HG02840 (cell line): ENCODE data around the gene COLEC11.
"Not testable (repeated sequence)": the region's sequence is repeated elsewhere in the genome, so short reads cannot be mapped to it uniquely, and the experiment has no call there.

Experiments used
- ATAC-seq: cut with Tn5 transposase; IDR thresholded peaks from one replicate; pipeline ENCODE4 v1.9.1; 2021; ENCODE audit warnings: mild to moderate bottlenecking, moderate library complexity, moderate number of reproducible peaks; ENCODE audit not compliant: unreplicated experiment, low FRiP score

The COLEC11 gene

GRCh38 chr2:3604207-3604877 is 9.4 kb downstream of the COLEC11 start:
- ATAC-seq = no peak

GRCh38 chr2:3604991-3605961 is 10.4 kb downstream of the COLEC11 start:
- ATAC-seq = no peak

- ATAC-seq = no peak
These were observed 11.1 kb downstream of the COLEC11 start for GRCh38 chr2:3606028-3606369.

GRCh38 chr2:3606370-3607201 is 11.7 kb downstream of the COLEC11 start:
- no peak for ATAC-seq

GRCh38 chr2:3608373-3609278 is 13.7 kb downstream of the COLEC11 start:
- ATAC-seq = no peak

- ATAC-seq = not testable (repeated sequence)
These were observed 14.4 kb downstream of the COLEC11 start for GRCh38 chr2:3609279-3609673.

- ATAC-seq = no peak
These were observed 15.5 kb downstream of the COLEC11 start for GRCh38 chr2:3610415-3610814.

- ATAC-seq = no peak
These were observed 16.1 kb downstream of the COLEC11 start for GRCh38 chr2:3610881-3611505.

- ATAC-seq = no peak
These were observed 16.7 kb downstream of the COLEC11 start for GRCh38 chr2:3611589-3611988.

GRCh38 chr2:3612639-3613523 is 18.0 kb downstream of the COLEC11 start:
- no peak for ATAC-seq

GRCh38 chr2:3613524-3613905 is 18.6 kb downstream of the COLEC11 start:
- no peak for ATAC-seq

- ATAC-seq = not testable (repeated sequence)
These were observed 19.8 kb downstream of the COLEC11 start for GRCh38 chr2:3614743-3615142.

- not testable (repeated sequence) for ATAC-seq
These were observed 20.8 kb downstream of the COLEC11 start for GRCh38 chr2:3615541-3616200.

GRCh38 chr2:3616435-3617197 is 21.7 kb downstream of the COLEC11 start:
- not testable (repeated sequence) for ATAC-seq

GRCh38 chr2:3617198-3617890 is 22.4 kb downstream of the COLEC11 start:
- no peak for ATAC-seq

- no peak for ATAC-seq
These were observed 23.5 kb downstream of the COLEC11 start for GRCh38 chr2:3618367-3618766.

GRCh38 chr2:3619033-3619432 is 24.1 kb downstream of the COLEC11 start:
- ATAC-seq = no peak
